ENCODE results near the gene GHITM.
"Not testable (repeated sequence)": the region's sequence is repeated elsewhere in the genome, so short reads cannot be mapped to it uniquely, and the experiment has no call there.

Gene GHITM

DNA sequence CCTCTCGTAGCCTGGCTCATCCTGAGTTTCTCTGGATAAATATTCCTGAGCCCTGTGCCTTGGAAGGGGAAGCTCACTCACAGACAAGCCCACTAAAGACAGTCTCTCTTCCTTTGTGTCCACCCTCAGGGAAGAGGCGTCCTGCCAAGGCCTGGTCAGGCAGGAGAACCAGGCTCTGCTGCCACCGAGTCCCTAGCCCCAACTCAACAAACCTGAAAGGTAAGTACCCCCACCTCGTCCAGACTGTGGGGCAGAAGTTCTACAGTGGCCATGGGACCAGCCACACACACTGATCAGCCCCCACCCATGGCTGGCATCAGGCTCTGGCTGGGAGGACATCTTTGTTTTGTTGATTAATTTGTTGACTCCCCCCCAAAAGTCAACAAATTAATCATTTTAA, 37.0 kb downstream of the GHITM start:
- DNase-seq (ENCODE audit: low spot score) = no peak

- DNase-seq (ENCODE audit: low spot score) = no peak
These were observed 37.6 kb downstream of the GHITM start for GRCh38 chr10:84176836-84177474.

DNA sequence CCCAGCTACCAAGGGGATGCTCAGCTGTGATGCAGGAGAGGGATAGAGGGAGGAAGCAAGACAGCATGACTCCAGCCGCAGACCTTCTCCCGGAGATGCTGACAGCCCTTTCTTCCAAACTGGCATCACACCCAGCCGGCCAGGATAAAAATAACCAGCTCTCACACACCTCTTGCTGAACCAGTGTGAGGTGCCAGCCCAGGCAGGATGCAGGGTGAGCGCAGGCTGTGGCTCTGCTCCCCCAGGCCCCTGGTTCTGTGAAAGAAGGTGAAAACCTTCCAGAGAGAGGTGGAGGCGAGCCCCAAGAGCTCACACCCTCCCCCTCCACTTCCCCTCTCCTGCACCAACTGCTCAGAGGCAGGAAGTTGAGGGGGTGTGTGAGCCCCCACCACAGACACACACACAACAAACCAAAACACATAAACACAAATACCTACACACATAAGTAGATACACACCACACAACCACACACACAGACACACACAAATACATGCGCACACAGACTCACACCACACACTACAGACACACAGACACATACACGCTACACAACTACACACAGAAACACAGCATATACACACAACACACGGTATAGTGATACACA, 38.3 kb downstream of the GHITM start:
- DNase-seq (ENCODE audit: low spot score) = no peak

- no peak for DNase-seq (ENCODE audit: low spot score)
These were observed 38.9 kb downstream of the GHITM start for GRCh38 chr10:84178160-84178609.

DNA sequence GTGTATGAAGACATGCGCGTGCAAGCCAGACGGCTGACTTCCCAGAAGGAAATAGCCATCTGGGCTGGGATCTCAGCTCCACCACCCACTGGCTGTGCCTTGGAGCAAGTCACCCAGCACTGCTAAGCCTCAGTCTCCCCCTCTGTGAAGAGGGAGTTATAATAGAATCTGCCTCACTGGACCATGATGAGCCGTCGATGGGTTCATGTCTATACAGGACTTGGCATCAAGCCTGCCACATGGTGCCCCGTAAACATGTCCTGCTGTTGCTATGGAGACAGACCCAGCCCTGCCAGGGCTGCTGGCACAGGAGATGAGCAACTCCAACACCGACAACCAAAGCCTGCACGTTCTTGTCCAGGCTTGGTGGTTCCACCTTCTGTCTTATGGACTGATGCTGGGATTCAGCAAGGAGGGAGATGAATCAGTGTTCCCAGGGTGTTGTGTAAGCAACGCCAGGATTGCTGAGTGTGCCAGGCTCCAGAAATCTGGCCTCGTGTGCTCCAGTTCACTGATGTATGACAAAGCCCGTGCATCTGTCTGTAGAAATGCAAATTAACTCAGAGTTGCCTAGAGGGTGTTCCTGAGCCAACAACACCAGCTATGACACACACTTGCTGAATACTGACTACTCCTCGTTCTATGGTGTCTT, 39.9 kb downstream of the GHITM start:
- peak; percentile 13 for DNase-seq (ENCODE audit: low spot score)

GRCh38 chr10:84180386-84180785, 41.1 kb downstream of the GHITM start:
- DNase-seq (ENCODE audit: low spot score) = not testable (repeated sequence)

GRCh38 chr10:84181631-84182030, 42.3 kb downstream of the GHITM start:
- DNase-seq (ENCODE audit: low spot score) = no peak

DNA sequence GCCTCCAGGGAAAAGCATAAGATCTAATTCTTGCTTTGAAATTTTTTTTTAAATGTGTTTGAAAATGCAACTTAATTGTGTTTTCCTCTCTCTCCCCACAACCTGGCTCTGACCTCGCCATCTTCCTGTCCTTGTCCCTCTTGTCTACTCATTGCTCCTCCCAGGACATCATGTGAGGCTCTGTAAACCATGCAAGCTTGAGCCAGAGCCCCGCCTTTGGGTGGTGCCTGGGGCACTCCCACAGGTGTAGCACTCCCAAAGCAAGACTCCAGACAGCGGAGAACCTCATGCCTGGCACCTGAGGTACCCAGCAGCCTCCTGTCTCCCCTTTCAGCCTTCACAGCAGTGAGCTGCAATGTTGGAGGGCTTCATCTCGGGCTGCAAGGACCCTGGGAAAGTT, 45.2 kb downstream of the GHITM start:
- peak; percentile 19 for DNase-seq (ENCODE audit: low spot score)

GRCh38 chr10:84185526-84186175, 46.3 kb downstream of the GHITM start:
- no peak for DNase-seq (ENCODE audit: low spot score)

GRCh38 chr10:84188815-84189214, 49.5 kb downstream of the GHITM start:
- DNase-seq (ENCODE audit: low spot score) = no peak

- no peak for DNase-seq (ENCODE audit: low spot score)
These were observed 51.3 kb downstream of the GHITM start for GRCh38 chr10:84190621-84191020.

DNA sequence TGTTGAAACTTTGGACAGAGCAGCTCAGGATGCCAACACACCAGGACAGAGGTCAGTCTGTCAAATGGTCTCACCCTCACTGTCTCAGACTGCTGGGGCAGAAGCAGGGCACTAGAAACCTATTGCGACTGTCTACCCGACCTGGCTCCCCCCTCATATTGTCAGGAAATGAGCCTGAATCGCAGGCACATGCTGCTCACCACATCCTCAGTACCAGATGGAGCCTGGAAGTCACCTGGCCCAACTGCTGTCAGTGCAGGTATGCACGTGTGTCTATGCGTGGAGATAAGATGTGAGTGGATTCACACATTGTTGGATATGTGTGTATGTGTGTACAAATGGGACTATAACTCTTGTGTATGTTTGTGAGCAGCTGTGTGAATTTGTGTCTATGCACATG, 51.8 kb downstream of the GHITM start:
- no peak for DNase-seq (ENCODE audit: low spot score)

GRCh38 chr10:84193327-84193726, 54.0 kb downstream of the GHITM start:
- no peak for DNase-seq (ENCODE audit: low spot score)

DNA sequence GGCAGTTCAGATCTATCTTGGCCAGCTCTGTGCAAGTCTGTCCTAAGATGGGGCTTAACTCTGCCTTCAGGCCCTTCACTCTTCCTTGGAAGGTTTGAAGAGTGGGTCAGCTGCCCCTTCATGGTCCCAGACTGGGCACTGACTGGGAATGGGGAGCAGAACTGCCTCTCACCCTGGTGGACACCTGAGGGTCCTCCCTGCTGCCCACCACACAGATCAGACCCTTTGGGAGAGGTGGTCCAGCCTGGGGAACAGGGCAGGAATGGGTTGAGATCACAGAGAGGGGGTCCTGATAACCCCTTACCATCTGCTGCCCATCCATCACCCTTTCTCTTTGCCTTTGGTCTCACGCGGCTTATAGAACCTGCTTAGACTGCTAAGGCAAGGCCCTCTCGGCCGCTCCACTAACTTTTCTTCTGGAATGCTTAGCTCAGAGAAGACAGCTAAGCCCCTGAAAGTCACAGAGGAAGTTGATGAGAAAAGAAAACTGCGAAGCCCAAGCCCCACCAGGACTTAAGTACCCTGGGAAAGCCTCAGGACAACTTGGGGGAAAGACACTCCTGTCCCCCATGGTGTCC, 54.6 kb downstream of the GHITM start:
- no peak for DNase-seq (ENCODE audit: low spot score)

DNA sequence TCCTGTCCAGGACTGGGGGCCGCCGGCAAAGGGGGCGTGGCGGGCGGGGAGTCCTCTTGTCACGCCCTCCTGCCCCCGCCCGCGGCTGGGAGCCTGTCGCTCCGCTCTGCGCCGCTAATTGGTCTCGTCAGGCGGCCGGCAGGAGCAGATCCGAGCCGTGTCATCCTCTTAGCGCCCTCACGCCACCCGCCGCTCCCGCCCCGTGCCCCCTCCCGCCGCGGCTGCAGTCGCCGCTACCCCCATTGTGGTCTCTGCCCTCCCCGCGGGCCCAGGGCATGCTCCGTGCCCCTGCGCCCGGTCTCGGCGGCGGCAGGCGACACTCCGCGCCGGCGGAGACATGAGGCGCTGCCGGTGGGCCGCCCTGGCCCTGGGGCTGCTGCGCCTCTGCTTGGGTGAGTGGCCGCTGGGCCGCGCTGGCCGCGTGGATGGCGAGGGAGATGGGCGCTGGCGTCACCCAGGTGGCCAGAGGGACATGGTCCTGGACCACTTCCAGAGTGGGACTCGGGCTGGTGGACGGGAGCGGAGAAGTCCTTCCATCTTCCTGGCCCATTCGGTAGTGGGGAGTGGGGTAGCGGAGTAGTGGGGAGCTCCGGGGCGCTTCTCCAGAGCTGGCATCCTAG, 55.2 kb downstream of the GHITM start, which contains the start of gene CDHR1:
Gene CDHR1, plus strand, starts transcription at position 114 of the 620 bp plus-strand sequence. Its CDS starts 224 bp downstream, at position 338.
- DNase-seq (ENCODE audit: low spot score) = peak; percentile 52

DNA sequence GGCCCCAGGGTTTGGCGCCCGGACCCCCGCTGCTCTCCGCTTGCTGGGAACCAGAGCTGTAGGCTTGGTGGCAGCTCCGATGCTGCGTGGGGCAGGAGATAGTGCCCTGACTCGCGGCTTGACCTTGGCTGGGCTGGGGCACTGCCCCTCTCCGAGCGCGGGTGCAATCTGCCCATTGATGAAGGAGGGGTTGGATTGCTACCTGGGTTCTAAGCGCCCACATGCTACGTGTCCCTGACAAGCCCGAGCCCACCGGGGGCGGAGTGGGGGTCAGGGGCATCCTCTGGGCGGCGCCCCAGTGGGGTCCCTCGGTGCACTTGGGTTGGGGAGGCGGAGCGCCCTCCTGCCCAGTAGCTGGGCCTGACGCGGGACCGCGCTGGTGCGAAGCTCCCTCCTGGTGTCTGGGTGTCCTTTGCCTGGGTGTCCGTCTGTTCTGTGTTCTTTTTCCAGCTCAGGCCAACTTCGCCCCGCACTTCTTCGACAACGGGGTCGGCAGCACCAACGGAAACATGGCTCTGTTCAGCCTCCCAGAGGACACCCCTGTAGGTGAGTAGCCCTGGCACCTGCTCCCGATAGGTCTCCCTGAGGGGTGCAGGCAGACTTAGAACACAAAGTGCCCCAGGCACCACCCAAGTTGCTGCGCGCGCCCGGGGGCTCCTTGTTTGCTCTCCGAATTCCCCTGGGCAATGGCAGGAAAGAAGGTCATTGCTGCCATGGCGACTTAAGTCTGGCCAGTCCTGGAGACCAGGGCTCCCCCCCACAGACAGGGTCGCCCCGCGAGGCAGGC, 55.9 kb downstream of the GHITM start:
- DNase-seq (ENCODE audit: low spot score) = no peak

- DNase-seq (ENCODE audit: low spot score) = no peak
These were observed 56.8 kb downstream of the GHITM start for GRCh38 chr10:84196083-84196482.

DNA sequence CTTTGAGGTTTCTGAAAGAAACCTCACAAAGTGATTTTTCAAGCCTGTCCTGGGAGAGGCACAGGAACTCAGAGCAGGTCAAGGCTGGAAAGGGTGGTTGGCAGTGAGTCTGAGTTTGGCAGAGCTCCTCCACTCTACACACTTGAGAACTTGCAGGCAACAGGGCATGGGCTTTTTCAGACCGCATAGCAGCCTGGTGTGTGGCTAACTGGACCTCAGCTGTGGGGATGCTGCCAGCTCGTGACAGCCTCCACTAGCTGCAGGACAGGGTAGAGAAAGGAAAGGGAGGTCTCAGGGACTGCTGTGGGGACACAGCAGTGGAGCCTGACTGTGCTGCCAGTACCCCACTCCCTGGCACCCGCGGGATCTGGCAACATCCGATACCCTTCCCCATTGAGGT, 57.6 kb downstream of the GHITM start:
- no peak for DNase-seq (ENCODE audit: low spot score)

DNA sequence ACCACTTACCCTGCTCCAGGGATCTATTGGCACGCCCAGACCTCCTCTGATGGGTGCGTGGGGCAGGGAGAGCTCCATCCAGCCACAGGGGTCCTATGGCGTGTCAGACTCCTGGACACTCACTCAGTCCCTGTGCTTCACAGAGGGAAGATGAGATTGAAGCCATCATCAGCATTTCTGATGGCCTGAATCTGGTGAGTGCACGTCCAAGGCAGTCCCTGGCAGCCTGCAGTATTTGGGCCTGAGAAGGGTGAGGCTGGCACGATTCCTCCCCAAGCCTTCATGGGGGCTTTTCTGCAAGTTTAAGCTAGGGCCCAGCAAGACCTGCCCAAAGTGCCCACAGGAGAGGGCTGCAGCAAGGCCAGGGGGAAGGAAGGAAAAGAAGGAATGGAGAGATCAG, 58.3 kb downstream of the GHITM start:
- DNase-seq (ENCODE audit: low spot score) = no peak

DNA sequence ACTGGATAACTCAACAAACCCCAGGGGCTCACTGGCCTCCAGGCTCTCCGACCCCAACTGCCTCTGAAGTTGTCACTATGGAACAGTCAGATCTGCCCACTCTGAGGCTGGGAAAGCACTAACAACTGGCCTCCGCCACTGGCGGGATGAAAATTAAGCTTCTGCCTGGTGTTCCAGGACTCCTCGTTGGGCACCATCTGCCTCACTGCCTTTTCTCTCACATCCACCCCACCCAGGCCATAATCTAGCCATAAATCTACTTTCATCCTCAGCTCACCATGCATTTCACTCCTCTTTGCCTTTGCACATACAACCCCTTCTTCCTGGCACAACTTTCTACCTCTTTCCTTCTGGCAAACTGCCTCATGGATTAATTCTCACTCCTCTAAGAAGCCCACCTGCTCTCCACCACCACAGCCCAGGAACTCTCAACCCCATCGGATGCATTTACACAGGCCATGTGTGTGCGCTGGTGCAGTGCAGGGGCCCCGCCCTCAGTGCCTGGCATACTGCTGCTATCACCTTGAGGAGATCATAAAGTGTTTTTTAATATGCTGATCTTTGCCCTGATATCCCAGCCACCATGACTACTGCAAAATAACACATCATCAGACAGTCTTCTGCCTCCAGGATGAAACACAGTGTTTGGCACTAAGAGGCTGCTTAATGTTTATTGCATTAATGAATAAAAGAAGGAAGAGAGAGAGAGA, 59.1 kb downstream of the GHITM start:
- no peak for DNase-seq (ENCODE audit: low spot score)

All from SW480 (cell line).